Liver (tissue), 9 donors: Measurements from ENCODE around the gene OR6V1. TPM values are rescaled to one million over a fixed set of nuclear protein-coding genes. Genes with fewer than 3 reads are reported as not detected.
"Not testable (repeated sequence)": the region's sequence is repeated elsewhere in the genome, so short reads cannot be mapped to it uniquely, and the experiment has no call there.

Source experiments
- DNase-seq: peaks from one replicate; pipeline ENCODE4 v3.0.0-alpha.2; 2017; ENCODE audit warnings: low spot score
- H3K27ac ChIP-seq, 2 donors: one replicate each; pipeline ENCODE4 v1.7.0; 2013; ENCODE audit warnings: inconsistent platforms in 2 of 2, low read length in 2 of 2, control low read depth in 1 of 2, low read depth in 1 of 2, mild to moderate bottlenecking in 1 of 2
- H3K27me3 ChIP-seq, 4 donors: one replicate each; pipeline versions ENCODE4 v1.6.1 to v1.7.0; 2013; ENCODE audit warnings: low read length in 3 of 4, inconsistent platforms in 1 of 4, mild to moderate bottlenecking in 1 of 4, moderate library complexity in 1 of 4; ENCODE audit not compliant: control insufficient read depth in 4 of 4, insufficient read depth in 4 of 4
- H3K36me3 ChIP-seq, 4 donors: one replicate each; pipeline versions ENCODE4 v1.6.1 to v1.7.0; 2013; ENCODE audit warnings: low read length in 3 of 4, mild to moderate bottlenecking in 3 of 4, low read depth in 1 of 4, moderate library complexity in 1 of 4; ENCODE audit not compliant: control insufficient read depth in 4 of 4, insufficient read depth in 3 of 4
- H3K4me1 ChIP-seq, 4 donors: one replicate each; pipeline versions ENCODE4 v1.6.1 to v1.7.0; 2013; ENCODE audit warnings: low read length in 3 of 4, mild to moderate bottlenecking in 3 of 4, moderate library complexity in 1 of 4; ENCODE audit not compliant: control insufficient read depth in 4 of 4, insufficient read depth in 4 of 4
- H3K4me3 ChIP-seq, 3 donors: one replicate each; pipeline versions ENCODE4 v1.6.1 to v1.7.0; 2013; ENCODE audit warnings: low read length in 3 of 3, control low read depth in 1 of 3, low read depth in 1 of 3, mild to moderate bottlenecking in 1 of 3
- H3K9ac ChIP-seq, 2 donors: one replicate each; pipeline ENCODE4 v1.7.0; 2013; ENCODE audit warnings: low read length in 2 of 2, mild to moderate bottlenecking in 2 of 2, moderate library complexity in 2 of 2, control low read depth in 1 of 2, low read depth in 1 of 2
- H3K9me3 ChIP-seq, 4 donors: one replicate each; pipeline versions ENCODE4 v1.6.1 to v1.7.0; 2013; ENCODE audit warnings: low read length in 3 of 4; ENCODE audit not compliant: control insufficient read depth in 4 of 4
- ATF3 ChIP-seq: IDR thresholded peaks from 2 replicates; pipeline ENCODE4 v1.6.1; 2016; ENCODE audit warnings: antibody characterized with exemption
- CTCF ChIP-seq: fragments of 150-350 bp; IDR thresholded peaks from 2 replicates; pipeline ENCODE4 v1.5.1; 2017; ENCODE audit warnings: improper control_type of control experiment, low read depth, low read length; ENCODE audit not compliant: missing input control
- EGR1 ChIP-seq, 2 donors: IDR thresholded peaks; 2 replicates each; pipeline ENCODE4 v1.6.1; 2016 to 2018; ENCODE audit warnings: antibody characterized with exemption in 2 of 2, low read depth in 2 of 2
- FOXA1 ChIP-seq: IDR thresholded peaks from 2 replicates; pipeline ENCODE4 v1.6.1; 2016; ENCODE audit warnings: antibody characterized with exemption
- FOXA2 ChIP-seq: IDR thresholded peaks from 2 replicates; pipeline ENCODE4 v1.6.1; 2016; ENCODE audit warnings: antibody characterized with exemption
- GABPA ChIP-seq, 2 donors: IDR thresholded peaks in 1 of 2; conservative IDR thresholded peaks in 1 of 2; 2 replicates each; pipeline ENCODE4 v1.6.1; 2016; ENCODE audit warnings: antibody characterized with exemption in 2 of 2, mild to moderate bottlenecking in 1 of 2, moderate library complexity in 1 of 2
- HNF4A ChIP-seq, 2 donors: conservative IDR thresholded peaks; 2 replicates each; pipeline ENCODE4 v1.6.1; 2016; ENCODE audit warnings: antibody characterized with exemption in 2 of 2, mild to moderate bottlenecking in 2 of 2
- HNF4G ChIP-seq: IDR thresholded peaks from 2 replicates; pipeline ENCODE4 v1.6.1; 2016; ENCODE audit warnings: antibody characterized with exemption
- JUND ChIP-seq, 2 donors: IDR thresholded peaks; 2 replicates each; pipeline ENCODE4 v1.6.1; 2016; ENCODE audit warnings: antibody characterized with exemption in 2 of 2
- MAX ChIP-seq: IDR thresholded peaks from 2 replicates; pipeline ENCODE4 v1.6.1; 2016; ENCODE audit warnings: antibody characterized with exemption
- NR2F2 ChIP-seq: IDR thresholded peaks from 2 replicates; pipeline ENCODE4 v1.6.1; 2016; ENCODE audit warnings: antibody characterized with exemption
- RAD21 ChIP-seq, 2 donors: IDR thresholded peaks; 2 replicates each; pipeline ENCODE4 v1.6.1; 2016; ENCODE audit warnings: antibody characterized with exemption in 2 of 2, mild to moderate bottlenecking in 2 of 2
- SP1 ChIP-seq: IDR thresholded peaks from 2 replicates; pipeline ENCODE4 v1.6.1; 2018; ENCODE audit warnings: antibody characterized with exemption, mild to moderate bottlenecking
- TAF1 ChIP-seq: conservative IDR thresholded peaks from 2 replicates; pipeline ENCODE4 v1.6.1; 2016; ENCODE audit warnings: antibody characterized with exemption, mild to moderate bottlenecking
- YY1 ChIP-seq: IDR thresholded peaks from 2 replicates; pipeline ENCODE4 v1.6.1; 2016; ENCODE audit warnings: antibody characterized with exemption, mild to moderate bottlenecking
- WGBS: extraction: QIAGEN DNeasy Blood & Tissue Kit; methylation state at CpG from one replicate; pipeline ENCODE4 v1.1.7; 2013; 5-methylcytosine and 5-hydroxymethylcytosine counted together
- polyA plus RNA-seq, 2 donors: library from polyadenylated mRNA; stranded (reverse) in 1 of 2; unstranded in 1 of 2; fragments of 200-250 nt in 1 of 2; fragments of >200 nt in 1 of 2; fragmentation: Nextera tagmentation in 1 of 2; extraction: Ambion mirVana in 1 of 2; gene quantifications; one replicate each; pipeline versions ENCODE4 v1.2.1 to v1.2.3, GENCODE V29; 2013 to 2015
- total RNA-seq, 2 donors: library from RNA; depleted of rRNA; stranded (reverse); fragments of >200 nt; gene quantifications; one replicate each; pipeline ENCODE4 v1.2.3, GENCODE V29; 2014
- TF ChIP-seq, protein P1 (sequence below): IDR thresholded peaks from 2 replicates; pipeline ENCODE4 v1.6.1; 2016; ENCODE audit warnings: antibody characterized with exemption
- donor health status: healthy.
- donor health status: healthy.
- donor health status: healthy.
- donor health status: healthy.
- donor health status: healthy.

Gene OR6V1
- total and polyA plus RNA-seq, 4 donors, result not detected

DNA sequence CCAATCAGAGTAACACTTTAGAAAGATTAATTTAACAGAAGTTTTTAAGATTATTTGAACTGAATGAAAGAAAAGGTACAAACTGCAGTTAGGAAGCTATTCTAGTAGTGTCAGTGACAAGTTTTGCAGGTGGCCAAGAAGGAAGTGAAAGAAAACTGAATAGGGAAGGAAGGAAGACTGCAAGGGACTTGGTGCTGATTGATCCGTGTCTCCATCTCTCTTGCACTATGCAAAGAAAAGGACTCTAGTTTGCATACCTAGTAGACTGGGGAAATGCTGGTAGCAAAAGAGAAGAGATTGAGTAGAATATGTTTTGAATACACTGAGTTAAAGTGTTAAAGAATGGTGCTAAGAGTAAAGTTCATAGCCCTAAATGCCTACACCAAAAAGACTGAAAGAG is 33.0 kb downstream of the OR6V1 start:
- DNase-seq, result no peak
- H3K9ac ChIP-seq, result no peak overlapping the region
- 59% methylated on average over 1 of the region's 1 CpG for WGBS

GRCh38 chr7:143085610-143086009 is 33.5 kb downstream of the OR6V1 start:
- H3K9me3 ChIP-seq, result not testable (repeated sequence)

More for the DNA sequence above, 33.0 kb downstream of the OR6V1 start:
- no peak overlapping the region for H3K27ac ChIP-seq
- TF ChIP-seq CTCF (no peak), JUND (IDR thresholded peaks at IDR 0.05) (no peak), HNF4G (no peak), GABPA (IDR thresholded peaks at IDR 0.05 in 1 of 2, conservative IDR thresholded peaks at IDR 0.05 in 1 of 2) (no peak), YY1 (no peak), RAD21 (IDR thresholded peaks at IDR 0.05) (no peak), NR2F2 (no peak), FOXA1 (no peak), SP1 (no peak), EGR1 (IDR thresholded peaks at IDR 0.05; ENCODE audit: low read depth in 2 of 2) (no peak), TAF1 (no peak), MAX (no peak), HNF4A (conservative IDR thresholded peaks at IDR 0.05) (no peak), FOXA2 (no peak), ATF3 (no peak)
- TF ChIP-seq, protein P1, sequence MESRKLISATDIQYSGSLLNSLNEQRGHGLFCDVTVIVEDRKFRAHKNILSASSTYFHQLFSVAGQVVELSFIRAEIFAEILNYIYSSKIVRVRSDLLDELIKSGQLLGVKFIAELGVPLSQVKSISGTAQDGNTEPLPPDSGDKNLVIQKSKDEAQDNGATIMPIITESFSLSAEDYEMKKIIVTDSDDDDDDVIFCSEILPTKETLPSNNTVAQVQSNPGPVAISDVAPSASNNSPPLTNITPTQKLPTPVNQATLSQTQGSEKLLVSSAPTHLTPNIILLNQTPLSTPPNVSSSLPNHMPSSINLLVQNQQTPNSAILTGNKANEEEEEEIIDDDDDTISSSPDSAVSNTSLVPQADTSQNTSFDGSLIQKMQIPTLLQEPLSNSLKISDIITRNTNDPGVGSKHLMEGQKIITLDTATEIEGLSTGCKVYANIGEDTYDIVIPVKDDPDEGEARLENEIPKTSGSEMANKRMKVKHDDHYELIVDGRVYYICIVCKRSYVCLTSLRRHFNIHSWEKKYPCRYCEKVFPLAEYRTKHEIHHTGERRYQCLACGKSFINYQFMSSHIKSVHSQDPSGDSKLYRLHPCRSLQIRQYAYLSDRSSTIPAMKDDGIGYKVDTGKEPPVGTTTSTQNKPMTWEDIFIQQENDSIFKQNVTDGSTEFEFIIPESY, result no peak
- H3K4me1 ChIP-seq, result no peaks in the 10 kb centered on the region
- H3K27me3 ChIP-seq, result no peaks in the 10 kb centered on the region
- H3K36me3 ChIP-seq, result no peaks in the 10 kb centered on the region
- no peak overlapping the region for H3K4me3 ChIP-seq
- H3K9me3 ChIP-seq, result no peaks in the 10 kb centered on the region

DNA sequence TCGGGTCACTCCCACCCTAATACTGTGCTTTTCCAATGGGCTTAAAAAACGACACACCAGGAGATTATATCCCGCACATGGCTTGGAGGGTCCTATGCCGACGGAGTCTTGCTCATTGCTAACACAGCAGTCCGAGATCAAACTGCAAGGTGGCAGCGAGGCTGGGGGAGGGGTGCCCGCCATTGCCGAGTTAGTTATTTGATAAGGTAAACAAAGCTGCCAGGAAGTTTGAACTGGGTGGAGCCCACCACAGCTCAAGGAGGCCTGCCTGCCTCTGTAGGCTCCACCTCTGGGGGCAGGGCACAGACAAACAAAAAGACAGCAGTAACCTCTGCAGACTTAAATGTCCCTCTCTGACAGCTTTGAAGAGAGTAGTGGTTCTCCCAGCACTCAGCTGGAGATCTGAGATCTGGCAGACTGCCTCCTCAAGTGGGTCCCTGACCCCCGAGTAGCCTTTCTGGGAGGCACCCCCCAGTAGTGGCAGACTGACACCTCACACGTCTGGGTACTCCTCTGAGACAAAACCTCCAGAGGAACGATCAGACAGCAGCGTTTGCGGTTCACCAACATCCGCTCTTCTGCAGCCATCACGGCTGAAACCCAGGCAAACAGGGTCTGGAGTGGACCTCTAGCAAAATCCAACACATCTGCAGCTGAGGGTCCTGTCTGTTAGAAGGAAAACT is 36.5 kb downstream of the OR6V1 start:
- not testable (repeated sequence) for H3K4me1 ChIP-seq, H3K27me3 ChIP-seq, H3K4me3 ChIP-seq, H3K9ac ChIP-seq, H3K27ac ChIP-seq, H3K36me3 ChIP-seq, DNase-seq, H3K9me3 ChIP-seq
- WGBS, result 79% methylated on average over 16 of the region's 16 CpGs

More at GRCh38 chr7:143085610-143086009, 33.5 kb downstream of the OR6V1 start:
- not testable (repeated sequence) for H3K27me3 ChIP-seq, H3K9ac ChIP-seq, H3K4me1 ChIP-seq, H3K4me3 ChIP-seq, DNase-seq, H3K36me3 ChIP-seq, H3K27ac ChIP-seq
- WGBS, result 93% methylated on average over 3 of the region's 3 CpGs
